Fibroblast of skin of scalp (primary cell): Measurements from ENCODE around the gene CSF3.

Source experiments
- DNase-seq: peaks from one replicate; pipeline ENCODE4 v3.0.0-alpha.2; 2013

CSF3 gene

GRCh38 chr17:40062329-40063186, 47.3 kb downstream of the CSF3 start, which contains the start of gene THRA:
Gene THRA, plus strand, starts transcription at chr17:40062965. Its CDS starts 11,524 bp downstream, at chr17:40074489.
- peak; percentile 64 for DNase-seq

GRCh38 chr17:40063187-40063771, 48.0 kb downstream of the CSF3 start:
- no peak for DNase-seq

- DNase-seq, result no peak
These were observed 48.8 kb downstream of the CSF3 start for GRCh38 chr17:40063901-40064531.

GRCh38 chr17:40064971-40065768, 49.9 kb downstream of the CSF3 start:
- DNase-seq, result peak; percentile 75

- DNase-seq, result no peak
These were observed 50.7 kb downstream of the CSF3 start for GRCh38 chr17:40065769-40066510.
